Keratinocyte (primary cell): Measurements from ENCODE around the gene SPG7.

ENCODE experiments used
- CTCF ChIP-seq, 3 experiments: IDR thresholded peaks in 1 of 3; conservative IDR thresholded peaks in 1 of 3; optimal IDR thresholded peaks in 1 of 3; 2 replicates in 2 of 3; 3 replicates in 1 of 3; pipeline versions ENCODE3 to v1.5.1; 2011; ENCODE audit warnings: low read length in 3 of 3, mild to moderate bottlenecking in 3 of 3, moderate library complexity in 2 of 3, control low read depth in 1 of 3, inconsistent platforms in 1 of 3; ENCODE audit not compliant: insufficient read depth in 2 of 3; ENCODE audit errors: extremely low read depth in 1 of 3
- EZH2 ChIP-seq: IDR thresholded peaks from one replicate; pipeline ENCODE4 v1.6.1; 2012; ENCODE audit warnings: inconsistent platforms, mild to moderate bottlenecking, low read length, moderate library complexity

GRCh38 chr16:89605186-89605970 lies 97.2 kb downstream of the SPG7 start:
- TF ChIP-seq CTCF (optimal IDR thresholded peaks at IDR 0.05 in 1 of 3, IDR thresholded peaks at IDR 0.05 in 1 of 3, conservative IDR thresholded peaks at IDR 0.05 in 1 of 3; ENCODE audit: extremely low read depth in 1 of 3, insufficient read depth in 2 of 3, low read length in 3 of 3) = no peak
- no peak for TF ChIP-seq EZH2
